22Rv1 (cell line): Measurements from ENCODE around the gene ABTB2.

Experiments
- H3K27ac ChIP-seq: fragments of 450-650 bp; 2 replicates; pipeline ENCODE4 v1.5.1; 2017
- CTCF ChIP-seq: fragments of 450-650 bp; IDR thresholded peaks from 2 replicates; pipeline ENCODE4 v1.5.1; 2017; ENCODE audit warnings: mild to moderate bottlenecking
- ZFX ChIP-seq: fragments of 450-650 bp; IDR thresholded peaks from 2 replicates; pipeline ENCODE4 v1.6.1; 2017; ENCODE audit warnings: antibody characterized with exemption, borderline replicate concordance

Gene ABTB2

GRCh38 chr11:34256626-34257025, 101.2 kb downstream of the ABTB2 start:
- H3K27ac ChIP-seq, result no peak overlapping the region
- TF ChIP-seq ZFX (no peak), CTCF (no peak)

DNA sequence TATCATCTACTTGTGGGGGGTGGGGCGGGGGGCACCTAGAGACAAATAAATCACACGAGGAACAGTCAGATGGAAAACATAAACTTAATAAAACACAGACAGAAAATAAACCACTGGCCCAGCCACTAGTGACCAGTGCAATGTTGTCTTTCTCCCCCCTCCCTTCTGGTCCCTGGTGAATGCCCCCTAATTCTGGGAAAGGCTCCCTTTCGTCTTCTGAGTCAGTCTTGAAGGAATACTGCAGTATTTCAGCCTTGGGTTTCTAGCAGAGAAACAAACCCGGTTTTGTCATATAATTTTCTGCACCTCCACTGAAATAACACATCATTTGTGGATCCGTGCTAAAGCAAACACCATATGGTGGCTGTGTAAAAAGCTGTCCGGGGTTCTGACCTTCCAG, 101.7 kb downstream of the ABTB2 start:
- H3K27ac ChIP-seq, result no peak overlapping the region
- TF ChIP-seq ZFX, result no peak
- TF ChIP-seq CTCF, result no peak

- no peak overlapping the region for H3K27ac ChIP-seq
- TF ChIP-seq CTCF, result no peak
- no peak for TF ChIP-seq ZFX
Measured at GRCh38 chr11:34255101-34255500, 102.7 kb downstream of the ABTB2 start.

DNA sequence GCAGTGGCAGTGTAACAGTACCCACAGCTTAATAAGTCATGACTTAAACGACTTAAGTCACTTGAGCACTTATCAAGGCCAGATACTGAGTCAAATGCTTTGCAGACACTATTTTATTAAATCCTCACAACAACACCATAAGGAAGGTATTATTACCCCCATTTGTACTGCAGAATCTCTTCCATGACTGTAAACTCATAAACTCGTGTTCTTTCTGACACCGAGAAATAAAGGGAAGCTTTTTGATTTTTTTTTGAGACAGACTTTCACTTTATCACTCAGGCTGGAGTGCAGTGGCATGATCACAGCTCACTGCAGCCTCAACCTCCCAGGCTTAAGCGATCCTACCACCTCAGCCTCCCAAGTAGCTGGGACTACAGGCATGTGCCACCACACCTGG, 103.8 kb downstream of the ABTB2 start:
- no peak for TF ChIP-seq ZFX
- TF ChIP-seq CTCF, result no peak
- H3K27ac ChIP-seq, result no peak overlapping the region

DNA sequence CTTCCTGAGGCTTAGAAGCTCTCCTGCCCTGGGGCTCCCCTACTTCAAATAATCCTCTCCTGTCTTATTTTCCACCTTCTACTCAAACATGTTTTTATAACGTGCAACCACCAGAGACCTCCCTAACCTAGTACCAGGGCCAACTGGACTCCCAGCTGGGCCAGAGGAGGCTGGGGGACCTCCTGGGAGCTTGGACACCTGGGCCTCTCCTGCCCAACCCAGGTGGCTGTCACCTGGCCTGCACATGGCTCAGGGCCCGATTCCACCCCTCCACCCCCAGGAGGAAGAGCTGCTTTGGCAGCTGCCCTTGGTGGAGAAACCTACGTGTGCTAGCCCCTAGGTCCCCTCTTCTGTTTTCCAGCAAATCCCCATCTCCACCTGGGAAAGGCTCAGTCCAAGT, 105.2 kb downstream of the ABTB2 start:
- TF ChIP-seq CTCF, result no peak
- no peak for TF ChIP-seq ZFX
- no peak overlapping the region for H3K27ac ChIP-seq

GRCh38 chr11:34252015-34252414, 105.8 kb downstream of the ABTB2 start:
- H3K27ac ChIP-seq, result no peak overlapping the region
- TF ChIP-seq CTCF (no peak), ZFX (no peak)

DNA sequence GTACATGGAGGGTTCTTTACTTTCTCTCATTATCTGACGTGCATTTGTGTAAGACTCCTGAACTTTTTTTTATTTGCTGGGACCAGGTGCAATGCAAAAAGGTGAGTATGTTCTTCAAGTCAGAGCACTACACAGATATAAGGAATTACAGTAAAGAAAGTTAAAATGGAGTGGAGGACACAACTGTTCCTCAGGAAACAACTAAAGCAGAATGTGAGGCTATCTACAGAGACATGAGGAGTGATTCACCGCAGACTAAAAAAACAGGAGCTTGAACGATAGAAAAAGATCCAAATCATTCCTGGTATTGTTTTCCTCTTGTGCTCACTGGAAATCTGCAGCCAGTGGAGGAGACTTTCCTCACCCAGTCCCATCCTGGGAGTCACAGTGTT, 106.2 kb downstream of the ABTB2 start:
- H3K27ac ChIP-seq, result no peak overlapping the region
- TF ChIP-seq ZFX (no peak), CTCF (no peak)
